EL (cell line): ENCODE measurements around the gene ZNF397.

Experiments
- DNase-seq: peaks from one replicate; pipeline ENCODE4 v3.0.0-alpha.2; 2016

The ZNF397 gene

GRCh38 chr18:35306588-35307250 lies 65.9 kb downstream of the ZNF397 start:
- DNase-seq = no peak
